BLaER1 treated with 17β-estradiol and CSF1 and Interleukin-3, amounts not matched to agents 10 nM and 100 nM (cell line): ENCODE measurements around the gene DENND4B.

Experiments used
- H3K27ac ChIP-seq, 11 experiments: shearing (Covaris generic); formaldehyde crosslinking; 2 replicates each; pipeline ENCODE4 v1.8.1; 2022
- H3K27me3 ChIP-seq, 11 experiments: shearing (Covaris generic); formaldehyde crosslinking; 2 replicates each; pipeline ENCODE4 v1.8.1; 2022
- H3K36me3 ChIP-seq, 11 experiments: shearing (Covaris generic); formaldehyde crosslinking; 2 replicates each; pipeline ENCODE4 v1.8.1; 2022
- H3K4me1 ChIP-seq, 10 experiments: shearing (Covaris generic); formaldehyde crosslinking; 2 replicates each; pipeline ENCODE4 v1.8.1; 2022
- H3K4me2 ChIP-seq, 11 experiments: shearing (Covaris generic); formaldehyde crosslinking; 2 replicates each; pipeline ENCODE4 v1.8.1; 2022
- H3K4me3 ChIP-seq, 10 experiments: shearing (Covaris generic); formaldehyde crosslinking; 2 replicates each; pipeline ENCODE4 v1.8.1; 2022
- H3K9ac ChIP-seq, 11 experiments: shearing (Covaris generic); formaldehyde crosslinking; 2 replicates each; pipeline ENCODE4 v1.8.1; 2022
- H3K9me3 ChIP-seq, 11 experiments: shearing (Covaris generic); formaldehyde crosslinking; replicated peaks in 1 of 11; 2 replicates each; pipeline ENCODE4 v1.8.1; 2022
- H4K20me1 ChIP-seq, 11 experiments: shearing (Covaris generic); formaldehyde crosslinking; 2 replicates each; pipeline ENCODE4 v1.8.1; 2022
- Cebpa-rat ChIP-seq, 11 experiments: shearing (Covaris generic); IDR thresholded peaks; 2 replicates each; pipeline ENCODE4 v1.8.1; 2022

The DENND4B gene

DNA sequence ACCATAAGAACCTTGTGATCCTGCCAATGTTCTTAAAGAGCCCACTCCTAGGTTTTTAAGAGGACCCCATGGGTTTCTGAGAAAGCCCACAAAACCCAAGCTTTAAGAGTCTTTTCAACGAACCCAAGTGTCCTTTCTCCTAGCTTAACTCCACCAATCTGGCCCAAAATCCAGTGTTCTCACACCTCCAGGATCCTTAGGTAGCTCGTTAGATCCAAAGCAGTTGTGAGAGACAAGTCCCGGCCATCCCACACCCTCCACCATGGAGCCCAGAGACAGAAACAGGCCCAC, 1.7 kb downstream of the DENND4B start:
- Histone ChIP-seq H4K20me1 (peaks cover 0 to 51% (median 30%) of the 10 kb centered on the region in 11 experiments; a peak in 15 of 22 replicates), H3K9ac (peak overlapping the region; percentile 97 to 100 (median 100)), H3K4me1 (peaks cover 37 to 78% (median 61%) of the 10 kb centered on the region in 10 experiments), H3K9me3 (no peaks in the 10 kb centered on the region), H3K27ac (peak overlapping the region; percentile 98 to 100 (median 100)), H3K4me2 (peak overlapping the region; percentile 96 to 99 (median 98)), H3K36me3 (peaks cover 64 to 74% (median 72%) of the 10 kb centered on the region in 11 experiments), H3K27me3 (no peaks in the 10 kb centered on the region), H3K4me3 (peak overlapping the region; percentile 70 to 87 (median 83))
- TF ChIP-seq Cebpa-rat (IDR thresholded peaks at IDR 0.05), result no peak

DNA sequence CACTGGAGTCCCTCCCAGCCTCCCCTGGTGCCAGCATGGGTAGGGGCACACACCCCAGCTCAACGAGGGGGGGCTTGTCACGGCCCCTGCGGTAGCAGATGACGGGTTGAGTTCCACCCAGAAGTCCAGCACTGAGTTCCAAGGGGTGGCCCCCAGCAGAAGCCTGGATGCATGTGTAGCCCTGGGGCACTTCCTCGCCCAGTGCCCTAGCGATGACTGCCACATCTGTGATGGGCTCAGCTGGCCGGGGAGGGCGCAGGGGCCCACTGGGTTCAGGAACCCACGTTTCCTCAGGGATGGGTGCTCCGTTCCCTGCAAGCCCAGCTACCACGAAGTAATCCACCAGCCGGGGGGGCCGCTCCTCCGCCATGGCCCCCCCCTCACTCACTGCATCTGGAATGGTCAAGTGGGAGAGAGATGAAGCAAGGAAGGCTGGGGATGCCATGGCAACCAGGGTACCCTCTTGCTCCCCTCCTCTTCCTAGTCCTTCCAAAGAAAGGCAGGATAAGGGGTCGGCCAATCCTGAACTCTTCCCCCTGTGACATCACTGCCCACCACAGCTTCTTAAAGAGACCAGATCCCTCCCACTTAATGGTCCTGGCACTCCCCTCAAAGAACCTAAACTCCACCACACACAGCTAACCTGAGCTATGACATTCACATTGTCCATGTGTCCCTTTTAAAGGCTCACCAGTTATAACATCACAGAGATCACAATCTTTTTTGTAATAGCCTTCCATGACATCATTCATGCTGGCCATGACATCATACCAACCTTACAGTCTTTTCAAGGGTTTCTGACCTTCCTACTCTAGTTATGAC, 2.3 kb downstream of the DENND4B start:
- Histone ChIP-seq H3K9me3 (no peaks in the 10 kb centered on the region), H3K9ac (peak overlapping the region; percentile 97 to 100 (median 100)), H3K4me2 (peak overlapping the region; percentile 96 to 99 (median 98)), H4K20me1 (peaks cover 0 to 57% (median 30%) of the 10 kb centered on the region in 11 experiments; a peak in 15 of 22 replicates), H3K27ac (peak overlapping the region; percentile 98 to 100 (median 100)), H3K36me3 (peaks cover 64 to 74% (median 72%) of the 10 kb centered on the region in 11 experiments), H3K27me3 (no peaks in the 10 kb centered on the region), H3K4me1 (peaks cover 33 to 78% (median 57%) of the 10 kb centered on the region in 10 experiments), H3K4me3 (peak overlapping the region; percentile 70 to 87 (median 83))
- no peak for TF ChIP-seq Cebpa-rat (IDR thresholded peaks at IDR 0.05)

- Histone ChIP-seq H3K9ac (peak overlapping the region in 10 of 11 experiments; percentile 4 to 100 (median 100); a peak in 14 of 22 replicates), H3K36me3 (peaks cover 64 to 74% (median 71%) of the 10 kb centered on the region in 11 experiments), H3K4me2 (peak overlapping the region in 8 of 11 experiments; percentile 96 to 99 (median 98); a peak in 15 of 22 replicates), H4K20me1 (peaks cover 0 to 60% (median 36%) of the 10 kb centered on the region in 11 experiments; a peak in 15 of 22 replicates), H3K27ac (peak overlapping the region in 10 of 11 experiments; percentile 12 to 100 (median 100); a peak in 16 of 22 replicates), H3K4me3 (peak overlapping the region in 4 of 10 experiments; percentile 29 to 85 (median 75); a peak in 7 of 20 replicates), H3K4me1 (peaks cover 33 to 72% (median 51%) of the 10 kb centered on the region in 10 experiments), H3K9me3 (no peaks in the 10 kb centered on the region), H3K27me3 (no peaks in the 10 kb centered on the region)
- TF ChIP-seq Cebpa-rat (IDR thresholded peaks at IDR 0.05), result no peak
Observed at GRCh38 chr1:153942766-153943549, 3.6 kb downstream of the DENND4B start.

DNA sequence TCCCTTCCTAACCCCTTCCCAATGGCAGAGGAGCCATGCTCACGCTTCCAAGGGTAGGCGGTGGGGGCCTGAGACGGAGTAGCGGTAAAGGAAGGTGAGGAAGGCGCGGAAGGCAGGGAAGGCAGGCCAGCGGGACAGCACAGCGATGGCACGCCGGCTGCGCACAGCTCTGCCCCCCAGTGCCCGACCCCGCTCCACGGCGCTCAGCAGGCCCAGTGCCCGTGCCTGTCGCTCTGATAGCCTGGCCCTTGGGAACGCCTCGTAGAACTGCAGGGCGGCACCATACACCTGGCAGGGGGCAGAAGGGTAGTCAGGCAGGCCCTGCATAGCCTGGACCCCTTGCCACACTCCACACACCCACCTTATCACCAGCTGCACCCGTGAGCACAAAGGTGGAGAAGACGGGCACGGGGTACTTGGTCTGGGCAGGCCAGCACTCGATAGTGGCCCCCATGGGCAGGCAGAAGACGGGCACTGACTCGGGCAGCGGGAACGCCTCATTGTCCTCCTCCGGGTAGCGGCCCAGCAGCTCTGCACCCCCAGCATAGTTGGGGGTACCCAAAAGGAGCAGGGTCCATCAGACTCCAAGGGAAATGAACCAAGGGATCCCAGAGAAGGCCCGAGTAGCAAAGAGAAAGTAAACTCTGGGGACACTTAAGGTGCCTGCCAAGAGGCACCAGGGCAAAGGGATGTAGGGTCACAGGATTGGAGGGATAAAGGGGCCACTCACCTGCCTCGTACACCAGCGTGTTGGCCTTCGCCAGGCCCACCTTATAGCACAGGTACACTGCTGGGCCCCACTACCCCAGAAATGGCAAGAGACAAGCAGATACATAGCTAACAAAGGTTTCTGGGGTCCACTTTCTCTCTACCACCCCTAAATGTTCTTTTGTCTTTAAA, 4.4 kb downstream of the DENND4B start:
- Histone ChIP-seq H3K4me3 (peak overlapping the region in 3 of 10 experiments; percentile 70 to 85 (median 80); a peak in 4 of 20 replicates), H3K36me3 (peaks cover 65 to 74% (median 72%) of the 10 kb centered on the region in 11 experiments), H3K4me1 (peaks cover 31 to 63% (median 43%) of the 10 kb centered on the region in 10 experiments)

GRCh38 chr1:153940756-153941155, 5.8 kb downstream of the DENND4B start:
- H4K20me1 ChIP-seq, result peaks cover 0 to 82% (median 30%) of the 10 kb centered on the region in 11 experiments; a peak in 15 of 22 replicates
- no peaks in the 10 kb centered on the region for H3K27me3 ChIP-seq
- H3K36me3 ChIP-seq, result peaks cover 78 to 86% (median 84%) of the 10 kb centered on the region in 11 experiments
- peak overlapping the region in 1 of 11 experiments; percentile 6; a peak in 2 of 22 replicates for H3K27ac ChIP-seq
- no peaks in the 10 kb centered on the region for H3K9me3 ChIP-seq
- H3K4me3 ChIP-seq, result no peak overlapping the region
- peak overlapping the region in 5 of 11 experiments; percentile 4 to 98 (median 15); a peak in 6 of 22 replicates for H3K4me2 ChIP-seq
- H3K4me1 ChIP-seq, result peaks cover 26 to 67% (median 40%) of the 10 kb centered on the region in 10 experiments
- peak overlapping the region in 5 of 11 experiments; percentile 9 to 100 (median 100); a peak in 6 of 22 replicates for H3K9ac ChIP-seq
- TF ChIP-seq Cebpa-rat (IDR thresholded peaks at IDR 0.05), result no peak

More for the DNA sequence above, 4.4 kb downstream of the DENND4B start:
- H3K27me3 ChIP-seq, result no peaks in the 10 kb centered on the region
- no peak for TF ChIP-seq Cebpa-rat (IDR thresholded peaks at IDR 0.05)
- H3K9me3 ChIP-seq, result no peaks in the 10 kb centered on the region
- peaks cover 0 to 68% (median 33%) of the 10 kb centered on the region in 11 experiments; a peak in 15 of 22 replicates for H4K20me1 ChIP-seq
- H3K9ac ChIP-seq, result peak overlapping the region; percentile 4 to 100 (median 99); a peak in 13 of 22 replicates
- peak overlapping the region in 10 of 11 experiments; percentile 1 to 100 (median 78); a peak in 10 of 22 replicates for H3K27ac ChIP-seq
- peak overlapping the region in 8 of 11 experiments; percentile 96 to 99 (median 98); a peak in 13 of 22 replicates for H3K4me2 ChIP-seq

GRCh38 chr1:153939476-153939875, 7.0 kb downstream of the DENND4B start:
- H3K4me1 ChIP-seq, result peaks cover 15 to 70% (median 35%) of the 10 kb centered on the region in 10 experiments
- H3K4me2 ChIP-seq, result peak overlapping the region in 2 of 11 experiments; percentile 3 to 97; a peak in 2 of 22 replicates
- peaks cover 0 to 94% (median 35%) of the 10 kb centered on the region in 11 experiments; a peak in 15 of 22 replicates for H4K20me1 ChIP-seq
- H3K27me3 ChIP-seq, result no peaks in the 10 kb centered on the region
- no peak overlapping the region for H3K4me3 ChIP-seq
- H3K27ac ChIP-seq, result 0 out of 22 replicates have a peak overlapping the region, but pooled peaks of 1 of the 11 experiments have one; percentile 7
- H3K9me3 ChIP-seq, result no peaks in the 10 kb centered on the region
- no peak for TF ChIP-seq Cebpa-rat (IDR thresholded peaks at IDR 0.05)
- H3K9ac ChIP-seq, result peak overlapping the region in 2 of 11 experiments; percentile 36 to 100; a peak in 2 of 22 replicates
- H3K36me3 ChIP-seq, result peaks cover 91 to 99% (median 97%) of the 10 kb centered on the region in 11 experiments

DNA sequence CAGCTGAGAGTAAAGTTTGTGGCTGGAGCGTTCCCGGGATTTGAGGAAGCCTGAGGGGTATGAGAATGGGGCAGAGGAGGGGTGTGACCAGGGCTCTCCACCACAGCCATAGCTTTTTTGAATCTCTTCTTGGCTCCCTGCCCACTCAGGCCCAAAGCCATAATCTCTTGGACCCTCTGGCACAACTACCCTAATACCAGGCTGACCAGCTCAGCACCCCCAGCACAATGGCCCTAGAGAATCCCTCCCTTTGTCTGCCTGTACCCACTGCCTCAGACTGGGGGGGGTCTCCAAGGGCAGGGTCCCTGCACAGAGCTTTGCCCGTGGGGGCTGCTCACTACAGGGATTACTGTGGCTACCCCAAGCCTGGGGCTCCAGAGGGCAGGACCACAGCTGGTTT, 7.5 kb downstream of the DENND4B start:
- H3K27ac ChIP-seq, result 0 out of 22 replicates have a peak overlapping the region, but pooled peaks of 1 of the 11 experiments have one; percentile 7
- no peaks in the 10 kb centered on the region for H3K27me3 ChIP-seq
- H4K20me1 ChIP-seq, result peaks cover 0 to 99% (median 36%) of the 10 kb centered on the region in 11 experiments; a peak in 15 of 22 replicates
- peak overlapping the region in 1 of 11 experiments; percentile 36; a peak in 1 of 22 replicates for H3K9ac ChIP-seq
- H3K9me3 ChIP-seq, result no peaks in the 10 kb centered on the region
- H3K4me3 ChIP-seq, result no peak overlapping the region
- peaks cover 95 to 100% (median 99%) of the 10 kb centered on the region in 11 experiments for H3K36me3 ChIP-seq
- 0 out of 22 replicates have a peak overlapping the region, but pooled peaks of 2 of the 11 experiments have one; percentile 3 to 97 for H3K4me2 ChIP-seq
- no peak for TF ChIP-seq Cebpa-rat (IDR thresholded peaks at IDR 0.05)
- peaks cover 10 to 66% (median 31%) of the 10 kb centered on the region in 10 experiments for H3K4me1 ChIP-seq
